GM21528 (cell line): ENCODE data around the gene DRD3.

Source experiments
- ATAC-seq: cut with Tn5 transposase; IDR thresholded peaks from one replicate; pipeline ENCODE4 v1.9.1; 2021; ENCODE audit warnings: mild to moderate bottlenecking, moderate library complexity; ENCODE audit not compliant: unreplicated experiment, low FRiP score

The DRD3 gene

DNA sequence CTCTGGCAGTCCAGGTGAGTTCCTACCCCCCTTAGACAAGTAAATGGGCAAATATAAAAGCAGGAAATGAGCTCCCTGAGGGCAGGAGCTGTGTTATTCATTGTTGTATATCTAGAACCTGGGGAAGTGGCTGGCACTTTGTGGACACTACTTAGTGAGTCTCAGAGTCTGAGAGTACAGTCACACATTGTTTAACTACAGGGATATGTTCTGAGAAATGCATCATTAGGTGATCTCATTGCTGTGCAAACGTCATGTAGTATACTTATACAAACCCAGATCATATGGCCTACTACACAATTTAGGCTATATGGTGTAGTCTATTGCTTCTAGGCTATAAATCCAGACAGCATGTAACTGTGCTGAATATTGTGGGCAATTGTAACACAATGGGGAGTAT is 52.4 kb downstream of the DRD3 start:
- no peak for ATAC-seq

DNA sequence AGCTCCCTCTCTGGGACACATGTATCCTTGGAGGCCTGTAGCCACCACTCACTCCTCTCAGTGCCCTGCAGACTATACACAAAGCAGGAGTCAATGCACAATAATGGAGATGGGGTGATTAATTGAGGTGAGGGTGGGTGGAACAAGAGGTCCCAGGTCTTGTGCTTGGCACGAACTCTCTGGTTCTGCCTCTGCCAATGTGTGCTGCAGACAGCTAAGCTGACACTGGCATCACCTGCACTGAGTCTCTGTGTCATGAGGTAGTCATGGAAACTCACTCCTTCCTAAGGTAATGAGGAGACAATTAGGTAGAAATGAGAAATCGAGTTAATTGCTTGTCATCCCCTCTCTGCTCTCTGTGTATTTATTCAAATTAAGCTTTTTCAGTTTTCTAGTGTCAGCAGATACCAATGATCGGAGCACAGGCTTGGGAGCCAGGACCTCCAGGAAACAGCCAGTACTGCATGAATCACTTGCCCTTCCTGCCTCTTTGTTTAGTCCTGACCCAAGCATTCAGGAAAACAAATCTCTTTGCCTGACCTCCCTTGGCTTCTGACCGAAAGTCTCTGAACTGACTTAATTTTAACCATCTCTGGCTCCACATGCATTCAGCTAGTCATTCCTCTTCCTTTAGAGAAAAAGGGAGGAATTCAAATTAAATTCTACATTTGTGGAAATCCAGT is 56.7 kb downstream of the DRD3 start:
- no peak for ATAC-seq

DNA sequence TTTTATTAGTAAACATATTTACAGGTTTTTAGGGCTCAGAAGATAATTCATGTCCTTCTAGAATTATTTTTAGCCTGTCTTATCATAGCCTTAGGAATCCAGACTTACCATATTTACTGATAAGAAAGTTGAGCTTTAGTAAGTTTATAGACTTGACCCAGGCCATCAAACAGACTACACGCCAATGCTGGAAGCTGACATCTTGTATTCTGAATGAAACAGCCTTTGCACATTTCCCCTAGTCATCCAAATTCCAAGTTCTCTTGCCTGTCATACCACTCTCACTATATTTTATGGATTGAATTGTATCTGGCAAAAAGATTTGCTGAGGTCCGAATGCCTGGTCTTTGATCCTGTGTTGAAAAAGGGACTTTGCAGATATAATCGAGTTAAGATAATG is 58.6 kb downstream of the DRD3 start:
- no peak for ATAC-seq

DNA sequence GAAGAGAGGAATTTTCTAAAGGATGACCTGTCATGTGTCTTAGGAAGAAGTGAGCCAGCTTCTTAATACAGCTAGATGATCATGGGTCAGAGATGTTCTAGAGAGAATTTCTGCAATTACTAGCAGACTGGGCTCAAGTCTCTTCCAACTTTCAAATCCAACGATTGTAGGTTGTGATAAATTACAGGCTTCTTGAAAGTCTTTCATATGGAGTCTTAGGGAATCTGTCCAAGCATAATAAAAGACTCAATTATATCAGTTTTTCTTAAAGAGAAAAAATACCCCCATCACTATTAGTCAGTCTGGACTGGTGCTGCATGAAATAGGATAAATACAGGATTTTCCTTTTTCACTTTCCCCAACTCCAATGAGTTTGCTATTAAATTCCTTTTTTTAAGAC is 59.1 kb downstream of the DRD3 start:
- no peak for ATAC-seq

DNA sequence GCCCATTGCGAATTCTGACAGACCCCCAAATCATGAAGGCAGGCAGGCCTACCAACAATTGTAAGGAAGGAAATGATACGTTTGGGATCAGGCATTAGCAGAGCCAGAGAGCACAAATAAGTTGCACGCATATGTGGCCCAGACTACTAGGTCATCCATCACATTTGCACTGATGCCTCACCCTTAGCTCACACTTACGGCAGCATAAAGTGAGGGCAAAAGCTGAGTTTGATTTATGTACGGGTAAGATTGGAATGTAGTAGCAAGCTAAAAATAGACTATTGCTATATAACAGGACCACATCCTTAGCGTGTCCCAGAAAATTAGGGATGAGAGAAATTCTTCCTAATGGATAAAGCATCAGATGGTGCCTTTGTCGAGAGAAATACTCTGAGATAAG is 63.7 kb downstream of the DRD3 start:
- ATAC-seq, result no peak

DNA sequence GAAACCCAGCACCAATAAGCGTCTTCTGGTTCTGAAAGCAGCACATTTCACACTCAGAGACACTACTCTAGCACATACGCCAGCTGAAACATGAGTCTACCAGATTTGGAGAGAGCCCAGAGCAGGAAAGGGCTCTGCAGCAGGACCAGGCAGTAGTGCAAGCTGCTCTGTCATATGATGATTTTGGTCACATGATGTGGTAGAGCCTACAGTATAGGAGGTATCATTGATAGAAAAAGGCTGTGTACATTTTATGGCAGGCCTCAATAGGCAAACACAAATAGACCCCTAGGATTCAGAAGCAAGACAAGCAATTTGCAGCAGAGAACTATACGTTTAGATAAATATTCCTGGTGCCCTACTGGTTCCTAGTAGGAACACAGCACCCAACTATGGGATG is 64.1 kb downstream of the DRD3 start:
- ATAC-seq, result no peak

DNA sequence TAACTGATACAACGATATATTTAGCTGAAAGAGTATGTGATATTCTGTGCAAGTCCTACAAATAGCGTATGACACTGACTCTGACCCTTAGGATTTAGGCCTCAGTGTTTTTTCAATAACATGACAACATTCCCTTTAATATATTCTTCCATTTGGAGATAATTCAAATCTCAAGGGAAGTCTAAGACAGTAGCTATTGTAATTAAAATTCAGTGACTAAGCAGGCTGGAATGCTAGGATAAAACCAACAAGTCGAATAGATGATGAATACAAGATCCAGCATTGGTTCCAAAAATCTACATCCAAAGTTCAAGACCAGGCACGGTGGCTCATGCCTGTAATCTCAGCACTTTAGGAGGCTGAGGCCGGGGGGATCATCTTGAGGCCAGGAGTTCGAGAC is 66.2 kb downstream of the DRD3 start:
- ATAC-seq, result no peak

DNA sequence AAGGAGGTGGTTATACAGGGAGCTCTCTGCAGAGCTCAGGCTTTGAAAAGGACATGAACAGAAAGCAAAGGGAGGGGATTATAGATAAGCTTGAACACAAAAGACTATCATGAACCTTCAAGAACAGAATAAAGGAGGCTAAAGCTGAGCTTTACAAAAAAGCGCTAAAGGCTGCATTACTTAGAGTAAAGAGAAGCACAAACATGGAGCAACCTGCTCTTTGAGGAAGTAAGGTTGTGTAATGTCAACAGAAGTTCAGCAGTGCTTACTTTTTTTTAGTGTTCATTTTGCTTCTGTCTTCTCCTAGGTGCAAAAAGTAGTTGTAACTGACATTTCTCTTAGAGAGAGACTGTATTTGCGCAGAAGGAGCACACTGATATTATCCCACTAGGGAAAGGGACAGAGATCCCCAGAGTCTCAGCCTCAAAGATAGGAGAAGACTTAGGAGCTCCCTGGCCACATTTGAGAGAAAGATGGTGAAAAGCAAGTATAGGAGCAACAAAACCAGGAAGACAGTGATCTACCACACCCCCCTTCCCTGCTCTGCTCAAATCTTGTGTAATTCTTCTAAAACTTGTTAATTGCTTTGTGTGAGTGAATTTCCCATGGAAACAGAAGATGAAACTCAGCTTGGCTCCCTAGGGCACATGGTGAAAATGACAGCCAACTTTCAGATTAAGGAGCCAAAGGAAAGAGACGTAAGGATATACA is 67.6 kb downstream of the DRD3 start:
- no peak for ATAC-seq

DNA sequence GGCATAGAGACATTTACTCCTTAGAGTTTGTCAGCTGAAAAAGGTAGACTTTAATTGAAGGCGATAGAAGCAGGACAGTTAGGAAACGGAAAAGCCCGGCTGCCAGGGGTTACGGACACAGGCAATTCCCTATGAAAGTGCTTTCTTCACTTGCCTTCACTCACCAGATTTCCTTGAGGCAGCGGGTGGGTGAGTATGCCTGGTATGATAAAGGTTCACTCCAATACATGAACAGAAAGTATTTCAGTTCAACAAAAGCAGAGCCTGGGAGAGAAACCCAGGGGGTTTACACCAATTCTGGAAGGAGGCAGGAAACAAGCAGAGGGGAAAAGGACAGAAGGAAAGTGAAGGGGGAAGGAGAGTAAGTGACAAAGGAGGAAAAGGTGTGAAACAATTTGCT is 68.4 kb downstream of the DRD3 start:
- no peak for ATAC-seq

DNA sequence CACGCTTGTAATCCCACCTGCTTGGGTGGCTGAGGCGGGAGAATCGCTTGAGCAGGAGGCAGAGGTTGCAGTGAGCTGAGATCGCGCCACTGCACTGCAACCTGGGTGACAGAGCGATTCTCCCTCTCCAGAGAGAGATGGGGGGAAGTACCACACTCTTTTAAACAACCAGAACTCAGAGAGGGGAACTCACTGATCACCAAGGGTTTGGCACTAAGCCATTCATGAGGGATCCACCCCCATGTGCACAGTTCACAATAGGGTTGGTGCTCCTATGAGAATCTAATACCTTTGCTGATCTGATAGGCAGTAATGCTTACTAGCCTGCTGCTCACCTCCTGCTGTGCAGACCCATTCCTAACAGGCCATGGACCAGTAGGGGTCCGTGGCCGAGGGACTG is 70.7 kb downstream of the DRD3 start:
- ATAC-seq, result no peak

DNA sequence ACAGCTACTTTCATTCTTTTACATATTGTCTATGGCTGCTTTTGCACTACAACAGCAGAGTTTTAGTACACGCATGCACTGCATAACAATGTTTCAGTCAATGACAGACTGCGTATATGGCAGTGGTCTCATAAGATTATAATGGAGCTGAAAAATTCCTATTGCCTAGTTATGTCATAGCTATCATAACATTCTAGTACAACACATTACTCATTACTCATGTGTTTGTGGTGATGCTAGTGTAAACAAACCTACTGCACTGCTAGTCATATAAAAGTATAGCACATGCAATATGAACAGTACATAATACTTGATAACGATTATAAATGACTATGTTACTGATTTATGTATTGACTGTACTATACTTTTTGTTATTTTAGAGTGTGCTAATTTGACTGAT is 74.4 kb downstream of the DRD3 start:
- ATAC-seq, result no peak

DNA sequence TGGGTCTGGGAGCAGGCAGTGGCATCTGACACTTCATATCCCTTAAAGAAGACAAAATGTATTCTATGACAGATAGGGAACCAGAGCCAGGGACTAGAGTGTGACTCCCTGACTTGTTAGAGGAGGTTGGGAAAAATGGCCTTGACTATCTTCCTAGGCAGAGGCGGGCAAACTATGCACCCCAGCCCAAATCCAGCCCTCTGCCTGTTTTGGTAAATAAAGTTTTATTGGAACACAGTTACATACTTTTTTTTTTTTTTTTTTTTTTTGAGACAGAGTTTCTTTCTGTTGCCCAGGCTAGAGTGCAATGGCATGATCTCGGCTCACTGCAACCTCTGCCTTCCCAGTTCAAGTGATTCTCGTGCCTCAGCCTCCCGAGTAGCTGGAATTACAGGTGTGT is 75.0 kb downstream of the DRD3 start:
- ATAC-seq, result no peak

DNA sequence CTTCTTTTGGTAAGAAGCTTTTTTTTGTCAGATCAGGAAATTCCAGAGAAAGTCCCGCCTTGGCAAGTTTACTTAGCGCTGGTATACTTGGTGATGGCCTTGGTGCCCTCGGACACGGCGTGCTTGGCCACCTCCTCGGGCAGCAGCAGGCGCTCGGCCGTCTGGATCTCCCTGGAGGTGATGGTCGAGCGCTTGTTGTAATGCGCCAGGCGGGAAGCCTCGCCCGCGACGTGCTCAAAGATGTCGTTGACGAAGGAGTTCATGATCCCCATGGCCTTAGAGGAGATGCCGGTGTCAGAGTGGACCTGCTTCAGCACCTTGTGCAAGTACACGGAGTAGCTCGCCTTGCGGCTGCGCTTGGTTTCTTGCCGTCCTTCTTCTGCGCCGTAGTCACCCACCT is 75.7 kb downstream of the DRD3 start:
- ATAC-seq, result no peak

DNA sequence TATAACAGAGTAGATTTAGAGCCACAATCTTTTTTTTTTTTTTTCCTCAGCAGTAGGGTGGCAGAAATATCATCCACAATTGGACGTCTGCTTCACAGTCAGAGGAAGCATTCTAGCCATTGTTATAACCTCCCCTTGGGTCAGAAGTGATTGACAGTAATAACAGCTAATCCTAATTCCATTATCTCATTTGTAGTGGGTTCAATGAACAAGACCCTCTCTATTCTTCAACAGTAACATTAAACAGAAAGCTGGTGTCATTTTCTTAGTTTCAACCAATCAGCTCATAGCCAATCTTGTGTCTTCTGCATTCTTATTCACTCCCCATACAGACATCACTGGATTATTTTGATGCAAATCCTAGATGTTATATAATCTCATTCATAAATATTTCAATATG is 77.8 kb downstream of the DRD3 start:
- no peak for ATAC-seq

DNA sequence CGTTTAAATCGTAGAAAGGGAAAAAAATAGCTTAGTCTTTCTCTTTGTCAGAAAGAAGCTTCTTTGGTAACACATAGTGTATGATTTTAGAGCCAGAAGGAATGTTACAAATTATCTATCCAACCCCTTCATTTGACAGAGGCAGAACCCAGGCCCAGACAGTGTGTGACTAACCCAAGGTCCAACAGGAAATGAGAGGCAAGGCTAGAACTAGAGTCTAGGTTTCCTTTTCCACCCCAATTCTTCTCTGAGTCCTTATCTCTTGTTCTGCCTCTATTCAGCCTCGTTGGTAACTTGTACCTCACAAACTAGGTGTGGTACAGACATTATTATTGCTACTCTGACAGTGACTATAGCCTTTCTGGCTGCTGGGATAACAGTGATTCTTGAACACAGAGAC is 83.1 kb downstream of the DRD3 start:
- ATAC-seq, result no peak

DNA sequence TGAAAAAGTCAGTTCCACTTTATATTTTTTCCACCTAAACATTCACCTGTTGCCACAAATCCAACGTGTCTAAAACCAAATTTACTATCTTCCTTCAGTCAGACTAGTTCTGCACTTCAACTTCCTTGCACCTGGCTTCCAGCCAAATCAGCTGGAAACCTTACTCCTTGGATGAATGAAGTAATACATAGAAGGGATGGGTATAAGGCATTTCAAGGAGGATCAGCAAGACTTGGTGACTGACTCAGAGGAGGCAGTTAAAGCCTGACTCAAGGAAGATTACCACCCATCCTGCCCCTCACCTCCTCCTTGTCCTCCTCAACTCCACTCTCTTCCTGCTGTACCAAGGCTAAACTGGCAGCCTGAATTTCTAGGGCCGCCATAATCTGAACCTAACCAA is 85.3 kb downstream of the DRD3 start:
- ATAC-seq, result no peak

DNA sequence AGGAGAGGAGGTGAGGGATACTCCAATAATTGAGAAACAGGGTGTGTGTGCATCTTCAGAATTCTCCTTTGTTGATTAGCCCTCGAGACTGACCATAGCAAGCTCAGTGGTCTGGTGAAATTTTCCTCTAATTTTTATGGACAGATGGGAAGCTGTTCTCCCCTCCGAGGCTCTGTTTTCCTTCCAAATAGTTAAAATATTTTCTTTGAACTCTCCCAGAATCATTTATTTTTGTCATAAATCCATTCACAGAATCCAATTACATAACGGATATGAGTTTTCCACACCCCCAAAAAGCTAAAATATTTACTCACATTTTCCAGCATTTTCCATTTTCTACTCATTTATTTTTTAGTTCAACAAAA is 85.9 kb downstream of the DRD3 start:
- no peak for ATAC-seq

DNA sequence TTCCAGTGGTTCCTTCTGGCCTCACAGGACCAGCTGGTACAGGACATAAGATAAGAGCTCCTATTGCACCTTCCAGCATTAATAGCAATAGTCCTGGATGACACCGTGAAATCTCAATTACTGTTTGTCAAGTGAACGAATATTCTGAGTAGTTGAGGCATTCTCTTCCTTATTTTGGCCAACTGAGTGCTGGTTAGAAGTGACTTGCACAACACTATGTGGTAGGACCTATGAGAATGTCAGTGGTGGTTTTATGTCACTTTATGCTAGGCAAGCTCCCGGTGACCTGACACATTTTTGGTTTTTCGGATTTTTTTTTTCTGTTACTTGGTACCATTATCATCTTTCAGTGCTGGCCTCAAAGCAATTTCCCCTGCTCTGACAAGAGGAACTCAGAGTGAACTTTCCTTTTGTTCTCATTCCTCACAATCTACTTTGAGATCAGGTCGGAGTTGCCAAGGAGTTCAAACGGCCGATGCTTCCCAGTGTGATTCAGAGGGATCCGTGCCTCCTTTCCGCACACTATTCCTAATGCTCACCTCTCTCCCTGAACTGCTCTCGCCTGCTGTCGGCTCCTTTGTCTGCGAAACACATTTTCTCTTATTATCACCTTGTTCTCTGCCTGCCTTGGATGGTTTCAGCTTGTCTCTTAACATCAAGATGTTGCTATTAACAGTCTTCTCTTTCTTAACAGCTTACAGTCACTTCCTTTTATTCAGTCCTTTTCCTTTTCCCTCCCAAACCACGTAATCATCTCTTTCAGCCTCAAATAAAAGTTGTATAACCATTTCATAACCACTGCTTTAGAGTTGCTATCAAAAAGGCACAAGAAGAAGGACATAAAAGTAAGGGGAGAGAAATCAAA is 86.5 kb downstream of the DRD3 start:
- ATAC-seq, result no peak

DNA sequence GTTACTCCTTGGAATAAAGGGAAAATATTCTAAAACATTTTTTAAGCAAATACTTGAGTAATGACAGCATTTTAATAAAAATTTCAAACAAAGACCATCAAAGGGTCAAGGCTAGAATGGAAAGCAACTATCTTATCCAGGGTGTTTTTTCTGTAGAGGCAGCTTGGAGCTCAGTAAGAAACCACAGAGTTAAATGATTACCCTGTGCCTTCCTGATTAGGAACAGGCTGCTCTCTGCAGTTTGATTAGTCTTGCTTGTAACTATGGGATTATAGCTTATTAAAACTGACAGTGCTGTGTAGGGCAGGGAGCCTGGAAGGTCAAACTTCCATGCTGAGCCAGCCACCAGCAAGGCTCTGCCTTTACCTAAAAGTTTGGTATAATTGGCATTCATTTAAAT is 89.2 kb downstream of the DRD3 start:
- ATAC-seq, result peak; percentile 55

DNA sequence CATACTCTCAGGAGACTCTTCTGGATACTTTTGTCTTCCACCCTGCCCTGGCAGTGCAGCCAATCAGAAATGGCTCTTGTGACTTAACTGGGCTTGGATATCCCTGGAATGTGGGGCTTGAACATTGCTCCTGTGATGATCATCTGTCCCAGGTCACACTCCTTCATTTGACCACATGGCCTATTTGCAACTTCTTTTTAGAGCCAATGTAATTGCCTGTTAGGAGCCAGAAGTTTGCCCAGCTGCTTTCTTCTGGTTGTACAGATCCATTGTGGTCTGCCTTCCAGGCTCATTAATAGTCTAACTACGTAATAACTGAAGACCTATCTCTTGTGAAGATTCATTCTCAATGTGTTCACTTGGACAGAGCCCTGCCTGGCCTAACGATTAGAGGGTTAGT is 92.5 kb downstream of the DRD3 start:
- no peak for ATAC-seq

DNA sequence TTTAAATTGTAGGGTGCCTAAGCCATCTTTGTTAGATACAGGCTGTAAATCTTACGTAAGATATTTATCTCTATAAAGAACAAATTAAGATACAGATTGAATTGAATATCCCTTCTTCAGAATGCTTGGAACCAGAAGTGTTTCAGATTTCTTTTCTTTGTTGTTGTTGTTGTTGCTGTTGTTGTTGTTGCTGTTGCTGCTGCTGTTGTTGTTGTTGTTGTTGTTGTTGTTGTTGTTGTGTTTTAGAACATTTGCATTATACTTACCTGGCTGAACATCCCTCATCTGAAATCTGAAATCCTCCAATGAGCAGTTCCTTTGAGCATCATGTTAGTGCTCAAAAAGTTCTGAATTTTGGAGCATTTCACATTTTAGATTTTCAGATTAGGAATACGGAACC is 95.7 kb downstream of the DRD3 start:
- no peak for ATAC-seq

DNA sequence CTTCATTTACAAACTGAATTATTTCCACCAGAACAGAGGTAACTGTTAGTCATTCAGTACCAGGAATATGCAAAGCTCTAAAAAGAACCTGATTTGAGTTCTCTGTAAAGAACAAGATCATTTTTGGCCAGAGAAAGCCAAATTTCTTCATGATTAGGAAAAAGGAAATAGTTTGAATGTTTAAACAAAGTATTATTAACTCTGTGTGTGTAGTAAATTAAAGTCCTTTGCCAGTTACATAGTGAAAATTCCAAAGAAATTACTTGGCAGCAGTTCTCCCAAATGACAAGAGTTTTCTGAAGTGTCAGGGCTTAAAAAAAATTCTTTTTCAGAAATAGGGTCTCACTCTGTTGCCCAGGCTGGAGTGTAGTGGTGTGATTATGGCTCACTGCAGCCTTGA is 97.8 kb downstream of the DRD3 start:
- ATAC-seq, result no peak
